SK-N-SH (cell line): ENCODE results near the gene CADM1. TPM values are rescaled to one million over a fixed set of nuclear protein-coding genes. Genes with fewer than 3 reads are reported as not detected.

Experiments
- CTCF ChIA-PET: fragments of 300-600, 350-600 bp; formaldehyde crosslinking; extraction: SDS; loops from one replicate; lab custom pipeline; 2021; lab: Yijun Ruan, JAX
- POLR2A ChIA-PET: fragments of 350-600 bp; sonication (Branson Sonifier 250); formaldehyde crosslinking; extraction: SDS; loops from one replicate; lab custom pipeline; 2020; ENCODE audit warnings: antibody characterized with exemption, inconsistent platforms; lab: Yijun Ruan, JAX
- DNase-seq: peaks from one replicate; pipeline ENCODE4 v3.0.0; 2012
- H2AFZ ChIP-seq: fragments of 200-600 bp; sonication (generic); 2 replicates; pipeline ENCODE4 v1.8.1; 2016; ENCODE audit warnings: antibody characterized with exemption, mild to moderate bottlenecking, low read depth
- H3F3A ChIP-seq: fragments of 200-600 bp; sonication (generic); replicated peaks from 2 replicates; pipeline ENCODE3; 2016; ENCODE audit warnings: antibody characterized with exemption, mild to moderate bottlenecking; ENCODE audit not compliant: insufficient read depth
- H3K27ac ChIP-seq, 2 experiments: fragments of 200-500 bp in 1 of 2; fragments of 200-600 bp in 1 of 2; sonication (Bioruptor generic) in 1 of 2; sonication (generic), shearing (Covaris generic) in 1 of 2; 2 replicates each; pipeline versions ENCODE4 v1.5.1 to v1.6.1; 2014 to 2016; ENCODE audit warnings: low read depth in 2 of 2, inconsistent platforms in 1 of 2, low read length in 1 of 2, mild to moderate bottlenecking in 1 of 2, mixed read lengths in 1 of 2
- H3K27me3 ChIP-seq: fragments of 200-600 bp; sonication (generic), shearing (Covaris generic); 2 replicates; pipeline ENCODE4 v1.6.1; 2016; ENCODE audit warnings: mixed run types; ENCODE audit not compliant: insufficient read depth
- H3K36me3 ChIP-seq, 2 experiments: fragments of 200-500 bp in 1 of 2; fragments of 200-600 bp in 1 of 2; sonication (Bioruptor generic) in 1 of 2; sonication (generic) in 1 of 2; replicated peaks in 1 of 2; 2 replicates each; pipeline versions ENCODE3 to v1.5.1; 2014 to 2016; ENCODE audit warnings: low read length in 1 of 2, mild to moderate bottlenecking in 1 of 2; ENCODE audit not compliant: insufficient read depth in 2 of 2, control insufficient read depth in 1 of 2
- H3K4me1 ChIP-seq, 2 experiments: fragments of 200-500 bp in 1 of 2; fragments of 200-600 bp in 1 of 2; sonication (Bioruptor generic) in 1 of 2; sonication (generic), shearing (Covaris generic) in 1 of 2; 2 replicates each; pipeline versions ENCODE4 v1.5.1 to v1.6.1; 2014 to 2016; ENCODE audit warnings: low read depth in 1 of 2, low read length in 1 of 2, mixed run types in 1 of 2; ENCODE audit not compliant: insufficient read depth in 2 of 2, control insufficient read depth in 1 of 2
- H3K4me2 ChIP-seq: fragments of 200-600 bp; sonication (generic), shearing (Covaris generic); 2 replicates; pipeline ENCODE4 v1.6.1; 2017; ENCODE audit warnings: mixed run types
- H3K4me3 ChIP-seq, 2 experiments: fragments of 200-500 bp in 1 of 2; fragments of 200-600 bp in 1 of 2; sonication (Bioruptor generic) in 1 of 2; sonication (generic), shearing (Covaris generic) in 1 of 2; 2 replicates each; pipeline versions ENCODE4 v1.5.1 to v1.8.1; 2014 to 2016; ENCODE audit warnings: low read depth in 2 of 2, inconsistent platforms in 1 of 2, low read length in 1 of 2, mild to moderate bottlenecking in 1 of 2, mixed read lengths in 1 of 2, moderate library complexity in 1 of 2
- H3K79me2 ChIP-seq: fragments of 200-600 bp; sonication (generic); 2 replicates; pipeline ENCODE4 v1.8.1; 2017; ENCODE audit warnings: mild to moderate bottlenecking; ENCODE audit not compliant: insufficient read depth
- H3K9ac ChIP-seq: fragments of 200-600 bp; sonication (generic); 2 replicates; pipeline ENCODE4 v1.6.1; 2017; ENCODE audit warnings: mixed run types
- H3K9me2 ChIP-seq: fragments of 200-600 bp; sonication (generic); 2 replicates; pipeline ENCODE4 v1.6.1; 2017; ENCODE audit warnings: mixed run types
- H3K9me3 ChIP-seq: fragments of 200-600 bp; sonication (generic); 2 replicates; pipeline ENCODE4 v1.6.1; 2017; ENCODE audit warnings: mixed run types, mild to moderate bottlenecking, moderate library complexity
- H4K20me1 ChIP-seq: fragments of 200-600 bp; sonication (generic); 2 replicates; pipeline ENCODE4 v1.6.1; 2017; ENCODE audit warnings: mild to moderate bottlenecking, mixed run types; ENCODE audit not compliant: insufficient read depth
- EP300 ChIP-seq, 2 experiments: IDR thresholded peaks; 2 replicates each; pipeline versions ENCODE4 v1.4.0 to v1.6.1; 2012; ENCODE audit warnings: borderline replicate concordance in 1 of 2, low read depth in 1 of 2, low read length in 1 of 2
- EZH2phosphoT487 ChIP-seq: fragments of 200-600 bp; sonication (generic); IDR thresholded peaks from 2 replicates; pipeline ENCODE4 v1.6.1; 2017; ENCODE audit warnings: low read depth, mixed run types, mild to moderate bottlenecking, antibody characterized with exemption, moderate library complexity, borderline replicate concordance
- FOSL2 ChIP-seq: IDR thresholded peaks from 2 replicates; pipeline ENCODE4 v1.4.0; 2012; ENCODE audit warnings: low read depth, mild to moderate bottlenecking, moderate library complexity, borderline replicate concordance
- FOXJ3 ChIP-seq: sonication (generic); formaldehyde crosslinking; IDR thresholded peaks from 2 replicates; pipeline ENCODE4 v1.5.1; 2020; ENCODE audit warnings: mild to moderate bottlenecking, missing genetic modification reagents
- FOXM1 ChIP-seq: IDR thresholded peaks from 2 replicates; pipeline ENCODE4 v1.4.0; 2012; ENCODE audit warnings: low read depth, mild to moderate bottlenecking
- GATA2 ChIP-seq: sonication (generic); formaldehyde crosslinking; IDR thresholded peaks from 2 replicates; pipeline ENCODE4 v1.5.0; 2020; ENCODE audit warnings: mild to moderate bottlenecking, missing genetic modification reagents
- JUND ChIP-seq: IDR thresholded peaks from 2 replicates; pipeline ENCODE4 v1.4.0; 2012
- NFIC ChIP-seq: IDR thresholded peaks from 2 replicates; pipeline ENCODE4 v1.4.0; 2012; ENCODE audit warnings: borderline replicate concordance
- RAD21 ChIP-seq: IDR thresholded peaks from 2 replicates; pipeline ENCODE4 v1.6.1; 2012; ENCODE audit warnings: mild to moderate bottlenecking, low read length
- TAF1 ChIP-seq: IDR thresholded peaks from 2 replicates; pipeline ENCODE4 v1.6.1; 2012; ENCODE audit warnings: low read depth, mild to moderate bottlenecking, low read length, moderate library complexity, borderline replicate concordance
- YY1 ChIP-seq: IDR thresholded peaks from 2 replicates; pipeline ENCODE4 v1.4.0; 2012; ENCODE audit warnings: low read depth, mild to moderate bottlenecking
- WGBS: methylation state at CpG from one replicate; pipeline ENCODE4 v1.1.6; 2017; ENCODE audit warnings: low lambda C conversion rate; 5-methylcytosine and 5-hydroxymethylcytosine counted together
- polyA plus RNA-seq, 3 experiments: library from polyadenylated mRNA; depleted of rRNA; stranded (reverse); fragments of >200 nt; gene quantifications; 2 replicates each; pipeline ENCODE4 v1.2.3, GENCODE V29; 2012
- TF ChIP-seq, protein P1 (sequence below): IDR thresholded peaks from 2 replicates; pipeline ENCODE4 v1.4.0; 2012; ENCODE audit warnings: low read depth
- TF ChIP-seq, protein P2 (sequence below): IDR thresholded peaks from 2 replicates; pipeline ENCODE4 v1.4.0; 2012; ENCODE audit warnings: low read depth, borderline replicate concordance
- TF ChIP-seq, protein P3 (sequence below): IDR thresholded peaks from 2 replicates; pipeline ENCODE4 v1.4.0; 2012; ENCODE audit warnings: low read depth, borderline replicate concordance
- TF ChIP-seq, protein P4 (sequence below): IDR thresholded peaks from 2 replicates; pipeline ENCODE4 v1.6.1; 2012; ENCODE audit warnings: mild to moderate bottlenecking, low read depth, low read length, moderate library complexity

Gene CADM1
- polyA plus RNA-seq, 1 of the 3 experiments (the other 2 are of a cell fraction): 7.9 TPM

DNA sequence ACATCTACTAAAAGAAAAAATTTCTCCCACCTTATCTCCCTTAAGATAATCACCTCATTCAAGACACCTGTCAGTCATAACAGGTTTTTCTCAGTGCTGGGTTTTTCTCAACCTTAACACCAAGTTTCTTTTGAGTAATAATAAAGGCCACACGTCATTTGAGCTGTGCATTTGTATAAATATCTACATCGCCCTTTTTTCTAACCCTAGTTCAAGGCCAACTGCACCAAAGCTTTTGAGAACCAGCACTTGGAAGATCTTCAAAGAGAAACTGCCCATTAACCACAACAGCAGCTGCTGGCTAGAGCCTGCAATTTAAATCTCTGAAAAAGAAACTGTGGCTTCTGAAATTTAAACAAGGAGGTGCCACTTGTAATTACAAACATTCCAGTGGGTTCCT lies 6.9 kb downstream of the CADM1 start:
- H3K9me3 ChIP-seq: no peaks in the 10 kb centered on the region
- H4K20me1 ChIP-seq: no peaks in the 10 kb centered on the region
- no peak overlapping the region for H3K27ac ChIP-seq
- no peak for DNase-seq
- H2AFZ ChIP-seq: no peak overlapping the region
- H3K9ac ChIP-seq: no peak overlapping the region
- no peaks in the 10 kb centered on the region for H3F3A ChIP-seq
- no peak overlapping the region for H3K4me2 ChIP-seq
- 76% methylated on average over 2 of the region's 2 CpGs for WGBS
- ChIA-PET POLR2A (no interaction called here), CTCF (interaction anchor here (0.9 to 1.3 kb wide), 3 partner anchors 24 to 163 kb away, joined by 3 read pairs; no protein-coding TSS in a partner anchor)
- H3K9me2 ChIP-seq: no peaks in the 10 kb centered on the region
- no peaks in the 10 kb centered on the region for H3K79me2 ChIP-seq
- TF ChIP-seq FOXJ3 (CRISPR knock-in tag) (no peak), EP300 (IDR thresholded peaks at IDR 0.05; ENCODE audit: borderline replicate concordance in 1 of 2, low read depth in 1 of 2, low read length in 1 of 2) (no peak), GATA2 (CRISPR knock-in tag) (no peak), FOXM1 (no peak), RAD21 (no peak), TAF1 (no peak), JUND (no peak), FOSL2 (no peak), NFIC (no peak), YY1 (no peak), EZH2phosphoT487 (no peak)
- TF ChIP-seq, protein P1, sequence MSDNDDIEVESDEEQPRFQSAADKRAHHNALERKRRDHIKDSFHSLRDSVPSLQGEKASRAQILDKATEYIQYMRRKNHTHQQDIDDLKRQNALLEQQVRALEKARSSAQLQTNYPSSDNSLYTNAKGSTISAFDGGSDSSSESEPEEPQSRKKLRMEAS: no peak
- TF ChIP-seq, protein P2, sequence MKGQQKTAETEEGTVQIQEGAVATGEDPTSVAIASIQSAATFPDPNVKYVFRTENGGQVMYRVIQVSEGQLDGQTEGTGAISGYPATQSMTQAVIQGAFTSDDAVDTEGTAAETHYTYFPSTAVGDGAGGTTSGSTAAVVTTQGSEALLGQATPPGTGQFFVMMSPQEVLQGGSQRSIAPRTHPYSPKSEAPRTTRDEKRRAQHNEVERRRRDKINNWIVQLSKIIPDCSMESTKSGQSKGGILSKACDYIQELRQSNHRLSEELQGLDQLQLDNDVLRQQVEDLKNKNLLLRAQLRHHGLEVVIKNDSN: no peak
- TF ChIP-seq, protein P3, sequence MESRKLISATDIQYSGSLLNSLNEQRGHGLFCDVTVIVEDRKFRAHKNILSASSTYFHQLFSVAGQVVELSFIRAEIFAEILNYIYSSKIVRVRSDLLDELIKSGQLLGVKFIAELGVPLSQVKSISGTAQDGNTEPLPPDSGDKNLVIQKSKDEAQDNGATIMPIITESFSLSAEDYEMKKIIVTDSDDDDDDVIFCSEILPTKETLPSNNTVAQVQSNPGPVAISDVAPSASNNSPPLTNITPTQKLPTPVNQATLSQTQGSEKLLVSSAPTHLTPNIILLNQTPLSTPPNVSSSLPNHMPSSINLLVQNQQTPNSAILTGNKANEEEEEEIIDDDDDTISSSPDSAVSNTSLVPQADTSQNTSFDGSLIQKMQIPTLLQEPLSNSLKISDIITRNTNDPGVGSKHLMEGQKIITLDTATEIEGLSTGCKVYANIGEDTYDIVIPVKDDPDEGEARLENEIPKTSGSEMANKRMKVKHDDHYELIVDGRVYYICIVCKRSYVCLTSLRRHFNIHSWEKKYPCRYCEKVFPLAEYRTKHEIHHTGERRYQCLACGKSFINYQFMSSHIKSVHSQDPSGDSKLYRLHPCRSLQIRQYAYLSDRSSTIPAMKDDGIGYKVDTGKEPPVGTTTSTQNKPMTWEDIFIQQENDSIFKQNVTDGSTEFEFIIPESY: no peak
- TF ChIP-seq, protein P4, sequence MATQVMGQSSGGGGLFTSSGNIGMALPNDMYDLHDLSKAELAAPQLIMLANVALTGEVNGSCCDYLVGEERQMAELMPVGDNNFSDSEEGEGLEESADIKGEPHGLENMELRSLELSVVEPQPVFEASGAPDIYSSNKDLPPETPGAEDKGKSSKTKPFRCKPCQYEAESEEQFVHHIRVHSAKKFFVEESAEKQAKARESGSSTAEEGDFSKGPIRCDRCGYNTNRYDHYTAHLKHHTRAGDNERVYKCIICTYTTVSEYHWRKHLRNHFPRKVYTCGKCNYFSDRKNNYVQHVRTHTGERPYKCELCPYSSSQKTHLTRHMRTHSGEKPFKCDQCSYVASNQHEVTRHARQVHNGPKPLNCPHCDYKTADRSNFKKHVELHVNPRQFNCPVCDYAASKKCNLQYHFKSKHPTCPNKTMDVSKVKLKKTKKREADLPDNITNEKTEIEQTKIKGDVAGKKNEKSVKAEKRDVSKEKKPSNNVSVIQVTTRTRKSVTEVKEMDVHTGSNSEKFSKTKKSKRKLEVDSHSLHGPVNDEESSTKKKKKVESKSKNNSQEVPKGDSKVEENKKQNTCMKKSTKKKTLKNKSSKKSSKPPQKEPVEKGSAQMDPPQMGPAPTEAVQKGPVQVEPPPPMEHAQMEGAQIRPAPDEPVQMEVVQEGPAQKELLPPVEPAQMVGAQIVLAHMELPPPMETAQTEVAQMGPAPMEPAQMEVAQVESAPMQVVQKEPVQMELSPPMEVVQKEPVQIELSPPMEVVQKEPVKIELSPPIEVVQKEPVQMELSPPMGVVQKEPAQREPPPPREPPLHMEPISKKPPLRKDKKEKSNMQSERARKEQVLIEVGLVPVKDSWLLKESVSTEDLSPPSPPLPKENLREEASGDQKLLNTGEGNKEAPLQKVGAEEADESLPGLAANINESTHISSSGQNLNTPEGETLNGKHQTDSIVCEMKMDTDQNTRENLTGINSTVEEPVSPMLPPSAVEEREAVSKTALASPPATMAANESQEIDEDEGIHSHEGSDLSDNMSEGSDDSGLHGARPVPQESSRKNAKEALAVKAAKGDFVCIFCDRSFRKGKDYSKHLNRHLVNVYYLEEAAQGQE: no peak
- H3K27me3 ChIP-seq: no peaks in the 10 kb centered on the region
- peaks cover 0 to 2% of the 10 kb centered on the region in 2 experiments for H3K36me3 ChIP-seq
- peaks cover under 1 to 25% of the 10 kb centered on the region in 2 experiments; a peak in 2 of 4 replicates for H3K4me1 ChIP-seq
- no peak overlapping the region for H3K4me3 ChIP-seq
